SK-N-SH treated with all-trans-retinoic acid at 6 μM for 48 hours (cell line): ENCODE measurements around the gene LAMA2.

Experiments used
- ATAC-seq: fragments of 200-7000 bp; cut with Tn5 transposase; 3 replicates; pipeline ENCODE4 v1.9.1; 2020; ENCODE audit warnings: mild to moderate bottlenecking, moderate library complexity
- ARNTL ChIP-seq: fragments of 450-650 bp; formaldehyde crosslinking; IDR thresholded peaks from 2 replicates; pipeline ENCODE4 v1.5.0; 2020; ENCODE audit warnings: low read depth, mild to moderate bottlenecking, moderate library complexity, borderline replicate concordance
- CREB5 ChIP-seq: fragments of 250-450 bp; sonication (Bioruptor Pico); IDR thresholded peaks from 2 replicates; pipeline ENCODE4 v1.5.1; 2020; ENCODE audit warnings: low read depth, mild to moderate bottlenecking, moderate library complexity
- CSDC2 ChIP-seq: fragments of 250-450 bp; sonication (Bioruptor Pico); IDR thresholded peaks from 2 replicates; pipeline ENCODE4 v1.5.0; 2020; ENCODE audit warnings: mild to moderate bottlenecking, moderate library complexity
- CSRNP3 ChIP-seq: fragments of 250-450 bp; sonication (Bioruptor Pico); IDR thresholded peaks from 2 replicates; pipeline ENCODE4 v1.5.1; 2021; ENCODE audit warnings: mild to moderate bottlenecking, moderate library complexity
- ESRRG ChIP-seq: fragments of 250-450 bp; sonication (Bioruptor Pico); IDR thresholded peaks from 2 replicates; pipeline ENCODE4 v1.6.1; 2021; ENCODE audit warnings: mild to moderate bottlenecking
- GLIS3 ChIP-seq: fragments of 250-450 bp; sonication (Bioruptor Pico); IDR thresholded peaks from 2 replicates; pipeline ENCODE4 v1.5.0; 2020; ENCODE audit warnings: mild to moderate bottlenecking, moderate library complexity
- ISL1 ChIP-seq: fragments of 250-450 bp; sonication (Bioruptor Pico); IDR thresholded peaks from 2 replicates; pipeline ENCODE4 v2.1.2; 2022; ENCODE audit warnings: mild to moderate bottlenecking, moderate library complexity
- OSR1 ChIP-seq: fragments of 250-450 bp; sonication (Bioruptor Pico); IDR thresholded peaks from 2 replicates; pipeline ENCODE4 v1.8.0; 2022; ENCODE audit warnings: moderate library complexity, mild to moderate bottlenecking, inconsistent platforms
- PATZ1 ChIP-seq: fragments of 250-450 bp; sonication (Bioruptor Pico); IDR thresholded peaks from 2 replicates; pipeline ENCODE4 v1.8.0; 2020; ENCODE audit warnings: mild to moderate bottlenecking, moderate library complexity, borderline replicate concordance
- PPARA ChIP-seq: fragments of 250-450 bp; sonication (Bioruptor Pico); IDR thresholded peaks from 2 replicates; pipeline ENCODE4 v1.5.0; 2020; ENCODE audit warnings: mild to moderate bottlenecking, borderline replicate concordance
- SNAI2 ChIP-seq: fragments of 250-450 bp; sonication (Bioruptor Pico); IDR thresholded peaks from 2 replicates; pipeline ENCODE4 v1.5.0; 2020; ENCODE audit warnings: mild to moderate bottlenecking, moderate library complexity
- TCF4 ChIP-seq: fragments of 250-450 bp; sonication (Bioruptor Pico); IDR thresholded peaks from 2 replicates; pipeline ENCODE4 v1.8.0; 2021; ENCODE audit warnings: mild to moderate bottlenecking, moderate library complexity, borderline replicate concordance
- TOX ChIP-seq: fragments of 250-450 bp; sonication (Bioruptor Pico); IDR thresholded peaks from 2 replicates; pipeline ENCODE4 v1.8.0; 2021; ENCODE audit warnings: mild to moderate bottlenecking, moderate library complexity, borderline replicate concordance
- TSHZ2 ChIP-seq: fragments of 250-450 bp; sonication (Bioruptor Pico); IDR thresholded peaks from 2 replicates; pipeline ENCODE4 v1.5.0; 2020; ENCODE audit warnings: mild to moderate bottlenecking, moderate library complexity
- ZC3H10 ChIP-seq: fragments of 250-450 bp; sonication (Bioruptor Pico); IDR thresholded peaks from 2 replicates; pipeline ENCODE4 v1.5.1; 2021; ENCODE audit warnings: mild to moderate bottlenecking, moderate library complexity
- ZFP3 ChIP-seq: fragments of 250-450 bp; sonication (Bioruptor Pico); IDR thresholded peaks from 2 replicates; pipeline ENCODE4 v1.5.0; 2020; ENCODE audit warnings: mild to moderate bottlenecking, moderate library complexity
- ZFP30 ChIP-seq: fragments of 450-650 bp; formaldehyde crosslinking; IDR thresholded peaks from 2 replicates; pipeline ENCODE4 v1.5.0; 2022; ENCODE audit warnings: mild to moderate bottlenecking, moderate library complexity
- ZNF565 ChIP-seq: fragments of 450-650 bp; formaldehyde crosslinking; conservative IDR thresholded peaks from 2 replicates; pipeline ENCODE4 v1.5.0; 2020; ENCODE audit warnings: low read depth, mild to moderate bottlenecking, moderate library complexity
- ZNF70 ChIP-seq: fragments of 450-650 bp; formaldehyde crosslinking; IDR thresholded peaks from 2 replicates; pipeline ENCODE4 v1.5.0; 2020; ENCODE audit warnings: mild to moderate bottlenecking, moderate library complexity
- ZNF8 ChIP-seq: fragments of 450-650 bp; formaldehyde crosslinking; IDR thresholded peaks from 2 replicates; pipeline ENCODE4 v1.5.0; 2020; ENCODE audit warnings: mild to moderate bottlenecking, moderate library complexity

The LAMA2 gene

GRCh38 chr6:129192458-129192989 lies 309.6 kb downstream of the LAMA2 start (continued):
- TF ChIP-seq PPARA, result no peak
- TF ChIP-seq CREB5 (CRISPR knock-in tag), result no peak
- TF ChIP-seq ARNTL, result no peak
- no peak for TF ChIP-seq PATZ1 (CRISPR knock-in tag)

GRCh38 chr6:129194306-129194941 lies 311.5 kb downstream of the LAMA2 start:
- no peak for TF ChIP-seq ZFP30 (CRISPR knock-in tag)
- no peak for TF ChIP-seq GLIS3
- no peak for TF ChIP-seq ISL1 (CRISPR knock-in tag)
- no peak for TF ChIP-seq ZFP3 (CRISPR knock-in tag)
- TF ChIP-seq ARNTL, result no peak
- no peak for ATAC-seq

- TF ChIP-seq PPARA (no peak), ZNF8 (no peak), TSHZ2 (CRISPR knock-in tag) (no peak), CREB5 (CRISPR knock-in tag) (no peak), ZFP30 (CRISPR knock-in tag) (no peak), TOX (CRISPR knock-in tag) (no peak), CSDC2 (no peak), ISL1 (CRISPR knock-in tag) (no peak), ARNTL (no peak)
- ATAC-seq, result no peak
Observed at GRCh38 chr6:129195161-129195560, 312.2 kb downstream of the LAMA2 start.

- ATAC-seq, result no peak
- TF ChIP-seq TCF4 (CRISPR knock-in tag), result no peak
- TF ChIP-seq ISL1 (CRISPR knock-in tag), result no peak
- no peak for TF ChIP-seq ZNF565
- TF ChIP-seq ZC3H10 (CRISPR knock-in tag), result no peak
- TF ChIP-seq ZFP30 (CRISPR knock-in tag), result no peak
- TF ChIP-seq OSR1, result no peak
- no peak for TF ChIP-seq CSRNP3 (CRISPR knock-in tag)
- no peak for TF ChIP-seq CREB5 (CRISPR knock-in tag)
- no peak for TF ChIP-seq PATZ1 (CRISPR knock-in tag)
- TF ChIP-seq ZNF70 (CRISPR knock-in tag), result no peak
- TF ChIP-seq ZNF8, result no peak
- TF ChIP-seq CSDC2, result no peak
- no peak for TF ChIP-seq PPARA
- no peak for TF ChIP-seq ESRRG
- TF ChIP-seq TSHZ2 (CRISPR knock-in tag), result no peak
- no peak for TF ChIP-seq SNAI2 (CRISPR knock-in tag)
- TF ChIP-seq, all 23 proteins: peak for 0
Observed at GRCh38 chr6:129195643-129196042, 312.7 kb downstream of the LAMA2 start.
